ENCODE data around the gene DVL3. TPM values are rescaled to one million over a fixed set of nuclear protein-coding genes. Genes with fewer than 3 reads are reported as not detected.
"Not testable (repeated sequence)": the region's sequence is repeated elsewhere in the genome, so short reads cannot be mapped to it uniquely, and the experiment has no call there.

The DVL3 gene
- polyA plus RNA-seq (2011; rRNA removed) (24.4 and 33.9 TPM in 2 replicates), polyA minus RNA-seq (2011; rRNA and poly(A)+ RNA removed) (52.9 and 59.4 TPM in 2 replicates)

GRCh38 chr3:184154885-184155643, at the start of gene DVL3:
DVL3 (plus strand) TSS chr3:184155377; CDS start chr3:184155636, 259 bp downstream.
- no peak for DNase-seq (ENCODE audit: low read depth)

GRCh38 chr3:184110316-184110725, 44.9 kb upstream of the DVL3 start:
- no peak overlapping the region for H3K4me3 ChIP-seq (ENCODE audit: low read depth, low read length)
- no peak for TF ChIP-seq CTCF (IDR thresholded peaks at IDR 0.05; ENCODE audit: insufficient read depth, low read depth, low read length)
- POLR2A ChIA-PET, result no interaction called here
- no peak for DNase-seq (ENCODE audit: low read depth)
- peaks cover 2% of the 10 kb centered on the region; the same call in 1 of the 2 replicates for H3K27me3 ChIP-seq (ENCODE audit: control insufficient read depth, insufficient read depth, low read length)
- CTCF ChIA-PET, result no interaction called here
- H3K36me3 ChIP-seq (ENCODE audit: control insufficient read depth, insufficient read depth, low read length), result no peaks in the 10 kb centered on the region

More at GRCh38 chr3:184154885-184155643, at the start of gene DVL3:
- ChIA-PET POLR2A (no interaction called here), CTCF (no interaction called here)
- Histone ChIP-seq H3K36me3 (ENCODE audit: control insufficient read depth, insufficient read depth, low read length) (no peaks in the 10 kb centered on the region), H3K4me3 (ENCODE audit: low read depth, low read length) (peak within 1 kb of the TSS; percentile 90), H3K27me3 (ENCODE audit: control insufficient read depth, insufficient read depth, low read length) (no peaks in the 10 kb centered on the region)
- TF ChIP-seq CTCF (IDR thresholded peaks at IDR 0.05; ENCODE audit: insufficient read depth, low read depth, low read length), result no peak

- POLR2A ChIA-PET, result no interaction called here
- no peak for TF ChIP-seq CTCF (IDR thresholded peaks at IDR 0.05; ENCODE audit: insufficient read depth, low read depth, low read length)
These were observed 39.2 kb upstream of the DVL3 start for GRCh38 chr3:184116017-184116416.

GRCh38 chr3:184117636-184118035, 37.5 kb upstream of the DVL3 start:
- Histone ChIP-seq H3K36me3 (ENCODE audit: control insufficient read depth, insufficient read depth, low read length) (no peaks in the 10 kb centered on the region), H3K4me3 (ENCODE audit: low read depth, low read length) (no peak overlapping the region), H3K27me3 (ENCODE audit: control insufficient read depth, insufficient read depth, low read length) (peaks cover 4% of the 10 kb centered on the region)
- ChIA-PET POLR2A (no interaction called here), CTCF (interaction anchor here (1.1 kb wide), 1 partner anchor 109 kb away, joined by 3 read pairs; no protein-coding TSS in a partner anchor)
- no peak for TF ChIP-seq CTCF (IDR thresholded peaks at IDR 0.05; ENCODE audit: insufficient read depth, low read depth, low read length)
- no peak for DNase-seq (ENCODE audit: low read depth)

More at GRCh38 chr3:184116017-184116416, 39.2 kb upstream of the DVL3 start:
- Histone ChIP-seq H3K4me3 (ENCODE audit: low read depth, low read length) (no peak overlapping the region), H3K27me3 (ENCODE audit: control insufficient read depth, insufficient read depth, low read length) (peaks cover 4% of the 10 kb centered on the region), H3K36me3 (ENCODE audit: control insufficient read depth, insufficient read depth, low read length) (no peaks in the 10 kb centered on the region)
- no peak for DNase-seq (ENCODE audit: low read depth)
- CTCF ChIA-PET, result interaction anchor here (0.6 kb wide), 1 partner anchor 369 kb away, joined by 3 read pairs; no protein-coding TSS in a partner anchor

GRCh38 chr3:184121031-184121430, 34.1 kb upstream of the DVL3 start:
- H3K4me3 ChIP-seq (ENCODE audit: low read depth, low read length); H3K27me3 ChIP-seq (ENCODE audit: control insufficient read depth, insufficient read depth, low read length); H3K36me3 ChIP-seq (ENCODE audit: control insufficient read depth, insufficient read depth, low read length); POLR2A ChIA-PET; DNase-seq (ENCODE audit: low read depth): not testable (repeated sequence)
- CTCF ChIA-PET, result interaction anchor here (0.6 kb wide), 1 partner anchor 9 kb away, joined by 3 read pairs; no protein-coding TSS in a partner anchor

All from BJ (cell line).